GM12865 (cell line): ENCODE results near the gene NPS.

Experiments used
- DNase-seq: peaks from one replicate; pipeline ENCODE4 v3.0.0; 2010; ENCODE audit warnings: low read depth
- H3K4me3 ChIP-seq: 2 replicates; pipeline ENCODE4 v1.5.1; 2011; ENCODE audit warnings: mild to moderate bottlenecking, low read depth, low read length, control low read depth
- CTCF ChIP-seq: IDR thresholded peaks from 2 replicates; pipeline ENCODE4 v1.5.1; 2011; ENCODE audit warnings: low read length, control low read depth, low read depth, inconsistent platforms; ENCODE audit not compliant: insufficient read depth; ENCODE audit errors: missing control alignments

The NPS gene

GRCh38 chr10:127549009-127549408, at the start of gene NPS:
NPS (plus strand) TSS chr10:127549309; CDS start chr10:127549369, 60 bp downstream.
- TF ChIP-seq CTCF, result no peak
- H3K4me3 ChIP-seq, result no peak within 1 kb of the TSS
- DNase-seq, result no peak

GRCh38 chr10:127500127-127500526, 49.0 kb upstream of the NPS start:
- H3K4me3 ChIP-seq, result no peak overlapping the region
- TF ChIP-seq CTCF, result no peak
- no peak for DNase-seq

- DNase-seq, result no peak
- TF ChIP-seq CTCF, result no peak
- no peak overlapping the region for H3K4me3 ChIP-seq
These were observed 43.0 kb upstream of the NPS start for GRCh38 chr10:127506094-127506493.

- no peak for DNase-seq
- TF ChIP-seq CTCF, result no peak
- H3K4me3 ChIP-seq, result no peak overlapping the region
These were observed 26.8 kb upstream of the NPS start for GRCh38 chr10:127522298-127522697.

- H3K4me3 ChIP-seq, result no peak overlapping the region
- TF ChIP-seq CTCF, result no peak
- no peak for DNase-seq
These were observed 25.6 kb upstream of the NPS start for GRCh38 chr10:127523476-127523875.

GRCh38 chr10:127524229-127524628, 24.9 kb upstream of the NPS start:
- no peak for DNase-seq
- no peak for TF ChIP-seq CTCF
- H3K4me3 ChIP-seq, result no peak overlapping the region

- no peak overlapping the region for H3K4me3 ChIP-seq
- no peak for TF ChIP-seq CTCF
- no peak for DNase-seq
These were observed 24.0 kb upstream of the NPS start for GRCh38 chr10:127524908-127525665.
